Right renal cortex interstitium (tissue), 3 donors: Measurements from ENCODE around the gene FBXO45. TPM values are rescaled to one million over a fixed set of nuclear protein-coding genes. Genes with fewer than 3 reads are reported as not detected.
"Not testable (repeated sequence)": the region's sequence is repeated elsewhere in the genome, so short reads cannot be mapped to it uniquely, and the experiment has no call there.

ENCODE experiments used
- DNase-seq, 3 donors: peaks; one replicate each; pipeline ENCODE4 v3.0.0-alpha.2; 2013; ENCODE audit warnings: low read depth in 3 of 3, low spot score in 2 of 3
- polyA plus RNA-seq, 3 donors: library from polyadenylated mRNA; unstranded; fragments of 120-200 nt; gene quantifications; one replicate each; pipeline ENCODE4 v1.2.1, GENCODE V29; 2013; ENCODE audit not compliant: insufficient read length in 3 of 3

The FBXO45 gene
- polyA plus RNA-seq, 3 donors = 16.1 to 18.4 (median 17.2) TPM

DNA sequence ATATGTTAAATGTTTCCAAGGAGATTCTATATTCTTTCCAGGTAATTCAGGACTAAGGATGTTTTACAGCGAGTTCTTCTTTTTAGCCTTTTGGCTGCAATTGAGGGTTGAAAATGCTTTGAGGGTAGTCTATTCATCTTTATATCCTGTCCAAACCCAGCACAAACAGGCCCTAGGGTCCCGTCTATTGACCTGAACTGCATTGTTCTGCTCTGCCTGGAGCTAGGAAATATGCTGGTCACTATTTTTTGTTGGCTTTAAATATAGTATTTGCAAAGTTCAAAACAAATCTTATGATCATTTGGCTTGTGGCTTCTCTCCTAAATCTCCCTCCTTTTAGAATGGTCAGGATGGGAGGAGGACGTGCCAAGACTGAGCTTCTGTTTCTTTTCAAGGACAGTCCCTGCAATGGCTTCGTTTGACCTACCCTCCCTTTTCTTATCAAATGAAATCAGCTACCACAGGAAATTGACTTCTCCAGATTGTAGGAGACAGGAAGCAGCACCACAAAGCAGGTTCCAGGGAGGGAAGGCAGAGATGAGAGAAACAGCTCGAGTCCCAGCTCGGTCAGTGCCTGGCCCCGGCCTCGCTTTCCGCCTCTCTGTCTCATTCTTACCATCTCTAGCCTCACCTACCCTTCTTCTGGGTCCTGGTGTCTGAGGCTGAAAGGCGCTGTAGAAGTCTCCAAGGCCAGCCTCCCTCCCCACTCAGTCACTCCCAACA lies 43.5 kb downstream of the FBXO45 start:
- DNase-seq = no peak

DNA sequence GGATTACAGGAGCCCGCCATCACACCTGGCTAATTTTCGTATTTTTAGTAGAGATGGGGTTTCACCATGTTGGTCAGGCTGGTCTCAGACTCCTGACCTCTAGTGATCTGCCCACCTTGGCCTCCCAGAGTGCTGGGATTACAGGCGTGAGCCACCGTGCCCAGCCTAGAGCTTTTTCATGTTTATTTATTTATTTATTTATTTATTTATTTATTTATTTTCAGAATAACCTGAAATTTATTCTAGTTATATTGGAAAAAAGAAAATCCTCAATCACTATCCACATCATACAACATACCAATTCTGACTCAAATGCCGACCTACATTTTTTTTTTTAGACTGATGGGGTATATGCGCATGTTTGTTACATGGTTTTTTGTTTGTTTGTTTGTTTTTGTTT lies 46.8 kb downstream of the FBXO45 start:
- DNase-seq = not testable (repeated sequence)

DNA sequence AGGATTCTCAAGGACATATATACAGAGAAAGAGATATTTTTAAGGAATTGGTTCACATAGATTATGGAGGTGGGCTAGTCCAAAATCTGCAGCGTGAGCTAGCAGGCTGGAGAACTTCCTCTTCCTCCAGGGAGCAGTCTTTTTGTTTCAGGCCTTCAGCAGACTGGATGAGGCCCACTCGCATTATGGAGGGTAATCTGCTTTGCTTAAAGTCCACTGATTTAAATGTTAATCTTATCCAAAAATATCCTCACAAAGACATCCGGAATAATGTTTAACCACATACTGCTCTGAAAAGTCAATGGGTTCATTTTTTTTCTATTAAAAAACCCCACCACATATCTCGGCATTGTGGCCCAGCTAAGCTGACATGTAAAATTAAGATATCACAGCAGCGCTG lies 48.8 kb downstream of the FBXO45 start:
- no peak for DNase-seq

DNA sequence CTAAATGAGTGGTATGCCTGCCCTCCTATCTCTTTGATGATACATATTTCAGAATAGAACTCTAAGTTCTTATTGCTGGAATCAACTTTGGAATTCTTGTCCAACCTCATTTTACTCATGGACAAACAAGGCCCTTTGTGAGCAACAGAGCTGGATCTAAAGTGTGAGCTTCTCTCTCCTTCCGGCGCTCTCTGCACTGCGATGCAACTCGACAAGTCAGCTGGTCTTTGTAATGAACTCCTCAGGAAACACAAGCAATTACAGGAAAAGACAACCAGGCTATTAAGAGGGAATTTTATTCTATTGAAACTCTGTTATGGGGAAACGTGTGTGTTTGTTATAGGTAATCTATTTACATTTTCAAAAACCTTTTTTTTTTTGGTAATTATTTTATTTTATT lies 50.8 kb downstream of the FBXO45 start:
- no peak for DNase-seq

DNA sequence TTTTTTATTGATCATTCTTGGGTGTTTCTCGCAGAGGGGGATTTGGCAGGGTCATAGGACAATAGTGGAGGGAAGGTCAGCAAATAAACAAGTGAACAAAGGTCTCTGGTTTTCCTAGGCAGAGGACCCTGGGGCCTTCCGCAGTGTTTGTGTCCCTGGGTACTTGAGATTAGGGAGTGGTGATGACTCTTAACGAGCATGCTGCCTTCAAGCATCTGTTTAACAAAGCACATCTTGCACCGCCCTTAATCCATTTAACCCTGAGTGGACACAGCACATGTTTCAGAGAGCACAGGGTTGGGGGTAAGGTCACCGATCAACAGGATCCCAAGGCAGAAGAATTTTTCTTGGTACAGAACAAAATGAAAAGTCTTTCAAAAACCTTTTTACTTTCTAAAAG lies 51.2 kb downstream of the FBXO45 start:
- DNase-seq = not testable (repeated sequence)

DNA sequence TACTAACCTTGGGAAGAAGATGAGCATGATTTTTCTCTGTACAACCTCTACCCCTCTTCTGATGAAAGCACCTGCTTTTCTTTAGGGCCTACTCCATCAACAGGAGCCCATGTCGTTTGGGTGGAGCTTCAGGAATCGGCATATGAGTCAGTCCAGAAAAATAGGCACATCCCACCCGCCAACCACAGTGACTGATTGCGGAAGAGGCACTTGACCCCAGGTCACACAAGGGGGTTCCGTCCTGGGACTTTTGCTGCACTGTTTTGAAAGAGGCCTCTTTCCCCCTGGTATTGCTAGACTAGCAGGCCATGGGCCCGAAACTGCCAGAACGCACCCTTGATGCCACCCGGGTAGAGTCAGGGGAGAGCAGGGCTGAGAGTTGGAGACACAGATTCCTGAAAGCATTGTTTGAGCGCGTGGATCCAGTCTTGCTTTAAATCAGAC lies 51.7 kb downstream of the FBXO45 start:
- no peak for DNase-seq

DNA sequence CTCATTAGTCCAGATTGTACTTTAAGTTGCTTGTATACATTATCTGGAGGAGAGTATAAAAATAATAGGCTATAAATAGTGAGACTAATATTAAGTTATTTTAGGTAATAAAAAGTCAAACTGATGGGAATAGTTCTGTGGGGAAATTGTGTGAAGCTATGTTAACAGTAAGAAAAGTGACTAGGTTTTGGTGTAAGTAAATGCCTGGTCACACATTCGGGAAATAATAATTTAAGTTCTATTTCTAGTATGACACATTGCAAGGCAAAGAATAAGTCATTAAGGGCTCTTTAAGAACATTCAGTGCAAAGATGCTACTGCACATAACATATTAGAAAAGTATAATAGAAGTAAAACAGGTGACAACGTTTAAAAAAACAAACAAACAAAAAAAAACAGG lies 52.2 kb downstream of the FBXO45 start:
- no peak for DNase-seq

DNA sequence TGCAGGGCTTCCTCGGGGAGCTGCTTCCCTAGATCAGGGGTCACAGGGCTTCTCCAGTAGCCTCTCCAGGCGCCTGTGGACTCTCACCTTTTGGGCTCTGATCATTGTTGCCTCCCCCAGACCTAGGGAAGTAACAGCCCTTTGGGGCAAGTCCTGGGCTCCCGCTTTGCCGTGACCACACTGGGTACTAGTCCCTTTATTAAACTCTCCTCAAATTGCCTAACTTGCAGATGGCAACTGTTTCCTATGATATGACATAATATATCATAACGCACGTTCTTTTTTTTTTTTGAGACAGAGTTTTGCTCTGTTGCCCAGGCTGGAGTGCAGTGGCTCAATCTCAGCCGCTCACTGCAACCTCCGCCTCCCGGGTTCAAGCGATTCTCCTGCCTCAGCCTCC lies 53.2 kb downstream of the FBXO45 start:
- DNase-seq = no peak

DNA sequence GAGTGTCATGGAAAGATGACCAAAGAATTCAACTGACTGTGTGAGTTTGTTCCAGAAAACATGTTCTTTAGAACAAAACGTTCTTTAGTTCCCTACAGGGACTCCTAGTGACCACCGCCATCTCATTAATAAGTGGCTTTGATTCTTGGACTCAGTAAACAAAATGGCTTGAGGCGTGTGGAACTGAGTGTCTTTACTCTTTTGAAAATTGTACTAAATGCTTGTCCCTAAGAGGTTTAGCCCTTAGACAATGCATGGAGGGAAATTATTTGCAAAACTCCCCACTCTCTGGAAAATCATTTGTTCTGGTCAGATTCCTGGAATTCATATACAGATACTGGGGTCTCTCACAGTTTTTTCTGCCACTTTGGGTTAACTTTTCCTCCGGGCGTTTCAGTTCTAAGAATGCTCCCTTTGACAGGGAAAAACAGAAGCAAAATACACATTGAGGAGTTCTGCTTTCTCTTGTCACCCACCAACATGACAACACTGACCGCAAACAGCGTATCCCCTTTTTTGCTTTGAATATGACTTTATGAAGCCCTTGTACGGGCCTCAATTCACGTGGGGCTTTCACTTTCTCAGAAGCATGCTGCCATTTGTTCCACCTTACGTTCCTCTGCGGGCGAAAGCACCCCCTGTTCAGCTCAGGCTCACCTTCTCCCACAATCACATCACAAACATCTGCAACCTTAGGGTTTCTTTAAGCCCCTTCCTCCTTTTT lies 55.8 kb downstream of the FBXO45 start:
- no peak for DNase-seq

DNA sequence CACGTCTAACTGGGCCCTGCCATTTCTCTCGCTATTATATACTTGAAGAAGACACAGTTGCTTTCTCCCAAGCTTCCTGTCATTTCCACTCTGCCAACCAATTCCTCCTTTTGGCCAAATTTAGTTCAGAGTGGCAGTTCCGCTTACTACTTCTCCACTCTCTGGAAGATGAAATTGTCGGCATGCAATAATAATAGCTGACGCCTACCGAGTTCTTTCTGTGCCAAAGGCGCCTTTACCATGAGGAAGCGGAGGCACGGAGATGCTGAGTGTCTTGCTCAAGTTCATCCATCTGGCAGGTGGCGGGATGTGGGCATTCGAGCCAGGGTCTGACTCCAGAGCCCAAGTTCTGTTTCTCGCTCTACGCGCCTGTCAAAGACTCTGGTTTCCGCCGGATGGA lies 56.4 kb downstream of the FBXO45 start:
- no peak for DNase-seq

DNA sequence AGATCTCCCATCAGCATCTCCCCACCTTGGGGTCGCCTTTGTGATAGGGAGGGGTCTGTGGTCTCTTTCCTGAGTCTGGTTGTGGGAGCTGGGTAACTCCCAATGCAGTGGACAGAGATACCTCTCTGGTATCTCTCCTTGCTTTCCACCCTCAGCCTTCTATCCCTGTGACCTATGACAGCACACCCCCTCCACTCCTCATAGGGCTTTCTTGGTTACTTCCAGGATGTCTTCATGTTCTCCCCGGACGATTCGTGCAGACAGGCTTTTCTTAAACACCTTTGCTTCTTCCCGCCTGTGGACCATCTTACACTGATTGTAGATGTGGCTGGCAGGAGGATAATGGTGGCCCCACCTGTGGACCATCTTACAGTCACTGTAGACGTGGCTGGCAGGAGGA lies 56.9 kb downstream of the FBXO45 start:
- no peak for DNase-seq

DNA sequence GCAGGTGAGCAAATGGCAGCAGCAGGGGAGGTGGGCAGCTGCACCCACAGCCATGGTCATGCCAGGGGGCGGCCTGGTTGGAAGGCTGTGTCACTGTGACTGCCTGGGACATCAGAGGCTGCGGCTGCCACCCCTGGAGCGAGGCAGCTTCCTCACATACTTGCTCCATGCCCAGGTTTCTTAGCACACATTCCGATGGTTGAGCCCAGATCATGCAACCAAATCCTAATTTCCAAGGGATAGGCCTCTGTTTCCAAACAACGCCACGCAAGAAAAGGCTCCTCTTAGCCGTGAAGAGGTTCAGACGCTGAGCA lies 59.4 kb downstream of the FBXO45 start:
- DNase-seq = no peak

DNA sequence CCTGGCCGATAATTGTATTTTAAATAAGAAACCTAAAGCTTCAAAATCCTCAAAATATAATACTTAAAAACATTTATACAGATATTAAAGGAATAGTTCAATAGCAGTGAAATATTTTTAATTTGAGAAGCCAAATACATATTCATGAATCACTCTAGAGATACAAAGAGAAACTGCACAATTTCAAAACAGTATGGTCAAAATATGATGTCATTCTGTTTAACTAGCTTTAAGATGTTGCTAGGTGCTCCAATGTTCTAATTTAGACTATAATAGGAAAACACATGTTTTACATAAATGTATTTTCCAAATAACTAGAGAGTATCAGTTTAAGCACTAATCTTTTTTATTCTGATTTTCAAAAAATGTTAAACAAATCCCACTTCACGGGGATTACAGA lies 60.8 kb downstream of the FBXO45 start:
- no peak for DNase-seq

DNA sequence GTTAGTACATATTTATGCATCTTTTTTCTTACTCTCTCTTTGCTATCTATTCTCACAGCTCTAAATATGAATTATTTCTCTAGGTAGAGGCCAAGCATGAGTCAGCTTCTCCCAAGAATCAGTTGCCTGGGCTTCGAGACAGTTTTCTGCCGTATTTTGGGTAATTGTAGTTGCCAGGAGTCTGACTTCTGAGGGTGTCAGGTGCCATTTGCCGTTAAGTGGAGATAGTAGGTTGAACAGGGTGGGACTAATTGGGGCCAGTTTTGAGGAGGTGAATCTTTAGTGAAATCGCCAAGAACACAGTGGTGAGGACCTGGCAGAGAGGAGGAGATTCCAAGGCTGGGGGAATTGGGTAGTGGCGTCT lies 63.2 kb downstream of the FBXO45 start:
- DNase-seq = no peak

DNA sequence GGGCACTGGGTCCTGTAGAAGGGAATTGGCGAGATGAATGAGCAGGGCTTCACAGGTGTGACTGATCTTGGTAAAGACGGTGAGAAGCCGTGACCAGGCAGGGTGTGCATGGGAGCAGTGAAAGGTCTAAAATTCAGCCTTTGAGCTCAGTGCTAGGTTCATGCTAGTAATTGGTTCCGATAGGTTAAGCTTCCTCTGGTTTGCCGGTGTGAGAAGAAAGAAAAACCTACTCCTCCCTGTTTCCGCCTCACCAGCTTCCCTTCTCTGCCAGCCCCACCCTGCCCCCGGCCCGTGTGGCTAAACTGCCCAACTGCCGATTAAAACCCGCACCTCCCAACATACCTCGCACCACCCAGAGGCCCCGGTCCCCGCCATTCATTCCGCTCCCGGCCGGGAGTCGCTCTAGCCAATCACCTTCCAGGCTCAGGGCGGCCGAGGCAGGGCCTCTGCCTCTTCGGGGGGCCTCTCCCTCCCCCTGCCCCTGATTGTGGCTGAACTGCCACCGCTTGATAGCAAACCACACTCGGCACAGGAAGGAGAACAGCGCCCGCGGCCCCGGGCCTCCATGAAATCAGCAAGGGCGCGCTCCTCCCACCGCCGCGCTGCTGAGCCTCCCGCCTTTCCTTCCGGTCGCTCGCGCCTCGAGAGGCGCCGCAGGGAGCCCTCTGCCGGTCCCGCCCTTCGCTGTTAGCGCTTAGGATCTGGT lies 63.7 kb downstream of the FBXO45 start:
- DNase-seq = peak; percentile 52 to 74 (median 67)

DNA sequence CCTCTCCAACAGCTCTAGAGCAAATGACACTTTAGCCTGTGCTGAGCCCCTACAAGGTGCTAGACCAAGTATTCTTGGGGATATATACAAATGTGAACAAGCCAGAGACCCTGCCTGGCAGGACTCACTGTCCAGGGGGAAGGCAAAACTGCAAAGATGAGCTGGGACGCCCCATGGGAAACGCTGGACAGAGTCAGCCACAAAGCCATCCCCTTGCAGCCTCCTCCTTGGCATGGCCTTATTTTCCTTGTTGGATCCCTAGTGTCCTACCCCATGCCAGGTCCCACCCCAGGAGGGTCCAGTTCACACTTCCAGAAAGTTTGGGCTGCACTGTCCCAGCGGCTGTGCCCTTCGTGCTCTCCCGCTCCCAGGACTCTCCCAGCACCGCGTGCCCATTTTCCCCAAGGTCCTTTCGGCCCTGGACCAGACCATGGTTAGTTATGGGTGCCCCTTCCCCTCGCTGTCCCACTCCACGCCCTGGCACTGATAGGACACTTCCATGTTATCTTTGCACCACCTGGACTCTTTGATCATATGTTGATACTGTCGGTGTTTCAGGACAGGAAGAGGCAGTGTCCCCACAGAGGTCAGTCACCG lies 65.2 kb downstream of the FBXO45 start:
- DNase-seq = no peak

DNA sequence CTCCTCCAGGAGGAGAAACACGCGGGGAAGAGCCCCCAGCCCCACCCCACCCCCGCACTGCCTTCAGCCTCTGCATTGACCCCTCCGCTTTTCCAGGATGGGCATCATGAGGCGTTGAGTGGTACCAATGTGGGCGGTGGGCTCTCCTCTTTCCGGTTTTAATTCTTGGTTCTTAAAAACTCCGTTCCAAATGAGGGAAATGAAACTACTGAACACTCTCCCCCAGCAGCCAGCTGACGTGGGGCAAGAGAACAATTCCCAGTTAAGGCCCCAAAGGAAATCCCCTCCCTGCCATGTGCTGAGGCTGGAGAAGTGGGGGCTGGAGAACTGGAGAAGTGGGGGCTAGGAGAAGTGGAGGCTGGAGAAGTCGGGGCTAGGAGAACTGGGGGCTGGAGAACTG lies 65.8 kb downstream of the FBXO45 start:
- DNase-seq = no peak

DNA sequence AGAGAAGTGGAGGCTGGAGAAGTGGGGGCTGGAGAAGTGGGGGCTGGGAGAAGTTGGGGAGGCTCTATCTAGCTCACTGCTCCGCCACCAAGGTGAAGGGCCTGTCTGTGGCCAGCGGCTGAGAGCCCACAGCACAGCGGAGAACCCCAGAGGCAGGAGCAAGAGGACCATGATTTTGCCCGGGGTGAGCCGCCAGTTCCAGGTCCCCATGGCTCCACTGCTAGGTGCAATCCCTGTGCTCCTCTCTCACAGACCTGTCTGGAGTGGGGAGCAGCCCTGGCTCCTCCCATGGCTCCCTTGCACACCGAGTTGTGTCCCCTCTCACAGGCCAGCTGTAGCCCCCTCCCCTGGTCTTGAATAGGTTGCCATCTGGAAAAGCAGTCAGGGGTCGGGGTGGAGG lies 66.4 kb downstream of the FBXO45 start:
- DNase-seq = no peak

DNA sequence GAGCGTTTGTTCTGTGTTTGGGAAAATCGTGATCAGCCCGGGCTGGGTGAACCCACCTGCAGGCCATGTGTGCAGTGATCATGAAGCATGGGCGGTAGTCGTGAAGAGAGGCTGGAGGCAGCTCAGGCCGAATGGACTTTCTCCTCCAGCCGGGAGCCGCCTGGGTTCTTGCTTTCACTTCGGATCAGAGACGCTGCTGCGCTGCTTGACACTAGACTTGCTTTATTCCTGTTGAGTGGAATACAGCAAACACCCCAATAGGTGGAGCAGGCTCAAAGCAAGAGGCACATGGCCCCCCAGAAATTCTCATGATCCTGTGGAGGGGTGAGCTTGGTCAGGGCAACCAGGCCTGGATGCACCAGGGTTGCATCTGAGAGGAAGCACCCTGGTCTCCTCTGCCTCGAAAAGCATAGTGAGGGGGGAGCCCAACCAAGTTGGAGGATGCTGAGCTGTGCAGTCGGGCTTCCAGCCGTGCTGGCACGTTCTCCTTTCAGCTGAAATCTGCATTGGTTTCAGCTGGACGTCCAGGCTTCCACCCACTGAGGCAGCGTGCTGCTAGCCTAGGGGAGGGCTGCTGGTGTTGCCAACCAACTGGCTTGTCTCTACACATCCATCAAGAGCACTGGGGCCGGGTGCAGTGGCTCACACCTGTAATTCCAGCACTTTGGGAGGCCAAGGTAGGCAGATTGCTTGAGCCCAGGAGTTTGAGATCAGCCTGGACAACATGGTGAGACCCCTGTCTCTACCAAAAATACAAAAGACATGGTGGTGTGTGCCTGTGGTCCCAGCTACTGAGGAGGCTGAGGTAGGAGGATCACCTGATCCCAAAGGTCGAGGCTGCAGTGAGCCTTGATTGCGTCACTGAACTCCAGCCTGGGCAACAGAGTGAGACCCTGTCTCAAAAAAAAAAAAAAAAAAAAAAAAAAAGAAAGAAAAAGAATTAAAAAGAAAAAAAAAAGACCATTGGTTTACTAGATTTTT lies 68.2 kb downstream of the FBXO45 start:
- DNase-seq = no peak

DNA sequence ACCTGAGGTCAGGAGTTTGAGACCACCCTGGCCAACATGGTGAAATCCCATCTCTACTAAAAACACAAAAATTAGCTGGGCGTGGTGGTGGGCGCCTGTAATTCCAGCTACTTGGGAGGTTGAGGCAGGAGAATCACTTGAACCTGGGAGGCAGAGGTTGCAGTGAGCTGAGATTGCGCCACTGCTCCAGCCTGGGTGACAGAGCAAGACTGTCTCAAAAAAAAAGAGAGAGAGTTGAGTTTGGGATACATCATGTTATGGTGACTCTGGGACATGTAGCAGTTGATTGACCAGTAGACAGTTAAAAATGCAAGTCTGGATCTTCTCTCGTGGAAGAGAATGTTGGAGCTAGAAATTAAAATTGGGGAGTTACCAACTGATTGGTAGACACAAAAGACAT lies 69.5 kb downstream of the FBXO45 start:
- DNase-seq = not testable (repeated sequence)
